GM18517 (cell line): ENCODE measurements around the gene TNFRSF4.
"Not testable (repeated sequence)": the region's sequence is repeated elsewhere in the genome, so short reads cannot be mapped to it uniquely, and the experiment has no call there.

Experiments used
- ATAC-seq: cut with Tn5 transposase; IDR thresholded peaks from one replicate; pipeline ENCODE4 v1.9.1; 2021; ENCODE audit warnings: mild to moderate bottlenecking, moderate library complexity; ENCODE audit not compliant: unreplicated experiment

The TNFRSF4 gene

DNA sequence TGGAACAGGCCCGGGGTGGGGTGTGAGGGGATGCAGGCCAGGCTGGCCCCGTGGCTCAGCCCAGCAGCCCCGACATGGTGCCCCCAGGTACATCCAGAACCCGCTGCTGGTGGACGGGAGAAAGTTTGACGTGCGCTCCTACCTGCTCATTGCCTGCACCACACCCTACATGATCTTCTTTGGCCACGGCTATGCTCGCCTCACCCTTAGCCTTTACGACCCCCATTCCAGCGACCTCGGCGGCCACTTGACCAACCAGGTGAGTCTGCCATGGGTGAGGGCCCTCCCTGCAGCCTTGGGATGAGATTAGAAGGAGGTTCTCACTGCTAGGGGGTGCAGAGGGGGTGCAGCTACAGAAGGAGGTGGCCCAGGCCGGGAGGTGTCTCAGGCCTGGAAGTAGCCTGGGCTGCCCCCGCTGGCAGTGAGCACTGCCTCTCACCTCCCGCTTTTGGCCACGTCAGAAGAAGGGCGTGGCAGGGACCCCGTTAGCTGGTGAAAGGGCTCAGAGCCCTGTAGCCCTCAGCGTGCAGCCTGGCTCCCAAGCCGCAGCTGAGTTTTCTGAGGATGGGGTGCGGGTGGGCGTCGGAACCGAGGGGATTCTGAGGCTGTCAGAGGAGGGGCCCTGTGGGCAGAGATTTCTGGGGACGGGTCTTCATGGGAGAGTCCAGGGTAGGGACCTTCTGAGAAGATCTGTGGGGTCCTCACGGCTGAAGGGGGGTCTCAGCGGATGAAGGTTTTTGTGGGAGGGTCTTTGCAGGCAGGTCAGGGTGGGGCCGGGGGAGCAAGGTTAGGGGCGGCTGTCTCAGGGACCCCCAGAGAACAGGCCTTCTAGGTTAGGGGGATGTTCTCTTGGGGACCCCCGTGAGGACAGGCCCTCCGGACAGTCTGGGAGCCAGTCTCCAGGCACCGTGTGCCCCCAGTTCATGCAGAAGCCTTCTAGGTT is 29.8 kb downstream of the TNFRSF4 start:
- ATAC-seq, result no peak

DNA sequence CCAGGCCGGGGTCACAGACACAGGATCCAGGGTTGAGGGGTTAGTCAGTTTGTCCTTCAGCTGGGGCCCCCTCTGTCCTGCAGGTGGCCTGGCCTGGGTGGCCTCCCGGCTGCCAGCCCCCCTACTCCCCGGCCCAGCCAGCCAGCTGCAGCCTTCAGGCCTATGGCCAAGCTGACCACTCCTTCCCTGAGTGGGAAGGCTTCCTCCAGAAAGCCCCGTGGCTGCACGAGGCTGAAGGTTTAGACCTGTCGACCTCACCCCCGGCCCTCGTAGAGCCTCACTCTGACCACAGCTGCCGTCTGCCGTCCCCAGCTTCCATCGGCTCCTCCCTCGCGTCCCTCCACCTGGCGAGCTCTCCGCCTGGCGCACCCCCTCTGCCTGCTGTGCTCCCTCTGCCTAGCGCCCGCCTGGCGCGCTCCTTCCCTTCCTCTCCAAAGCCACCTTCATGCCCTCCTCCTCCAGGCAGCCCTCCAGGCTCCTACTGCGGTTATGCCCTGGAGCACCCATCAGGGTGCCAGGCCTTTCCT is 30.7 kb downstream of the TNFRSF4 start:
- no peak for ATAC-seq

DNA sequence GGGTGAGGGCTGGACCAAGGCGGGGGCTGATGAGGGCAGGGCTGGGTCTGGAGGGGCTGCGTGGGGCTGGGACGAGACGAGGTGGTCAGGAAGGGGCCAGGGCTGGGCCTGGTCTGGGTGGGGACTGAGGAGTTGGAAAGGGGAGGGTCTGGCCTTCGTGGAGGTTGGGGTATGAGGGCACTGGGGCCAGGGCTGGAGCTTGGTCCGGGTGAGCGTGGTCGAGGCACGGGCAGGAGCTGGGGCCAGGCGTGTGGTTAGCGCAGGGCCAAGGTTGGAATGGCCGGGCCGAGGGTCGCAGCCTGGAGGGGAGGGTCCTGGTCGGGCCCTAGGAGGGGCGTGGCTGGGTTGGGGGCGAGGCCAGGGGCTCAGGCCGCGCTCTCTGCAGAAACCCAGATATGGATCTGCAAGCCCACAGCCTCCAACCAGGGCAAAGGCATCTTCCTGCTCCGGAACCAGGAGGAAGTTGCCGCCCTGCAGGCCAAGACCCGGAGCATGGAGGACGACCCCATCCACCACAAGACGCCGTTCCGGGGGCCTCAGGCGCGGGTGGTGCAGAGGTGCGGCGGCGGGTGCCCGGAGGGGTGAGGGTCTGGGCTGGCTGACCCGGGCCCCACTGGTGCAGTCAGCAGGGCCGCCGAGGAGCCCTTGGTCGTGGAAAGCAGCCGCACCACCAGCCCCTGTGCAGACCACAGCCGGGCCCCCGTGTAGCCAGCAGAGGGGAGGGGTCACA is 31.3 kb downstream of the TNFRSF4 start:
- no peak for ATAC-seq

DNA sequence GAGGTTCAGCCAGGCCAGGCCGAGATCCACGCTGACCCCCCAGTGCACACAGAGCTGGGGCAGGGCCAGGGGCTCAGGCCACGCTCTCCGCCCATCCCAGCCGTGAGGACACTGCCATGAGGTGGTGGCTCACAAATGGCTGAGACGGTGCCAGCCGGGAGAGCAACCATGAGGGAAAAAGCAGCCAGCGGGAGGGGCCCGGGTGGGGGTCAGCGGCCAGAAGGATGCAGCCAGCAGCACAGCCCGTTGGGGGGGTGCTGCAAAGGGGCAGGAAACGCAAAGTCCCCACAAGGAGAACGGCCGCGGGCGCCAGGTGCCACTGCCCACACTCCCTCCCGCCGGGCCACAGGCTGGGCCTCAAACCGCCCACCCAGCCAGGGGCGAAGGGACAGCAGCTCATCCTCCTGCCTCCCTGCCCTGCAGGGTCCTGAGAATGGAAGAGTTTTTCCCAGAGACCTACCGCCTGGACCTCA is 32.0 kb downstream of the TNFRSF4 start:
- ATAC-seq, result no peak

DNA sequence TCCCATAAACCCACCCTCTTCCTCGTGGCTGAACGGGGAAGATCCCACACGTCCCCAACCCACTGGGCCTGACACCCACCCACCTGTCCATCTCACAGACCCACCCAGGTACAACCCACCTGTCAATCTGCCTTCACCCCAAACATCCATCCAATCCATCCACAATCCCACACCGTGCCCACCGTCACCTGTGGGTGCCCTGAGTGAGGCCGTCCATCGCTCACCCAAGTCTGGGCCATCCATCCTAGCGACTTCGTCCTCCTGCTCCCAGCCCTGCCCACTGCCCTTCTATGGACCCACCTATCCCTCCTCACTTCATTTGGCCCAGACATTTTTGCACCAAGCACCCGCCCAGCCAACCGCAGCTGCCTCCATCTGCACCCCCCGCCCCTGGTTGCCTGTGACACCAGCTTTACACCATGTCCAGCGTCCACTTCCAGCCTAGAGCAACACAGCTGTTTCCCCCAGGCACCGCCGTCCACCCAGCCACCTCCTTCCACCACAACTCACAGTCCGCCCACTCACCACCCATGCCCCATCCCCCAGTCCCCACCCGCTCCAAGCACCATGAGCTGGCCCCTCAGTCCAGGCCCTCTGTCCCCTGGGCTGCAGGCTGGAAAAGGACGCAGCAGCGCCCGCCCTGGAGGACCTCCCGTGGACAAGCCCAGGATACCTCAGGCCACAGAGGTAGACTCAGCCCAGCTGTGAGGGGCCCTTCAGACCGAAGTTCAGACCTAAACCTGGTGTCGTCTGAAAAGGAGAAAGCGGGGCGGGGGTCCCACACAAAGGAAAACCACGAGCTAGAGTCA is 32.6 kb downstream of the TNFRSF4 start:
- ATAC-seq, result no peak

DNA sequence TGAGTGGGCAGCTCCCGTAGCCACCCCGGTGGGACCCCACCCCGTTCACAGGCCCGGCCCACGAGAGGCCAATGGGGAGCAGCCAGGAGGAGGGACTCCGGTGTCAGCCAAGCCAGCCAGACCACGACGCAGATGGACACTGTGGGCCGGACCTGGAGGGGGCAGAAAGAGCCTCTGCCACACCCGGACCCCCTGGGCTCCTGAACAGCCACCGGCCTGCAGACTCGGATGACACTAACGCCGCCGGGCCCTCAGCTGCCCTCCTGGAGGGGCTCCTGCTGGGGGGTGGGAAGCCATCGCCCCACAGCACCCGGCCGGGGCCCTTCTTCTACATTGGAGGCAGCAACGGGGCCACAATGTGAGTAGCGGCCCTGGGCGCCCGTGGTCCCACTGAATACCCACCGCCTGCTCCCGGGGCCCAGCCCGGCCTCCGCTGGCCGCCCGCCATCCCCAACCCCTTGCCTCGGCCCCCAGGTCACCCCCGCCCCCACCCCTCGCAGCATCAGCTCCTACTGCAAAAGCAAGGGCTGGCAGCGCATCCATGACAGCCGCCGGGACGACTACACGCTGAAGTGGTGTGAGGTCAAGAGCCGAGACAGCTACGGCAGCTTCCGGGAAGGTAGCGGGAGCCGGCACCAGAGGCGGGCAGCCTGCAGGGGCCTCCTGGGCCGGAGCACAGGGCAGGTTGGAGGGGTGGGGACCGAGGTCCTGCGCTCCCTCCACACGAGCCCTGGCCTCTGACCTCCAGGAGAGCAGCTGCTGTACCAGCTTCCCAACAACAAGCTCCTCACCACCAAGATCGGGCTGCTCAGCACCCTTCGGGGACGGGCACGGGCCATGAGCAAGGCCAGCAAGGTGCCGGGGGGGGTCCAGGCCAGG is 33.7 kb downstream of the TNFRSF4 start:
- no peak for ATAC-seq

DNA sequence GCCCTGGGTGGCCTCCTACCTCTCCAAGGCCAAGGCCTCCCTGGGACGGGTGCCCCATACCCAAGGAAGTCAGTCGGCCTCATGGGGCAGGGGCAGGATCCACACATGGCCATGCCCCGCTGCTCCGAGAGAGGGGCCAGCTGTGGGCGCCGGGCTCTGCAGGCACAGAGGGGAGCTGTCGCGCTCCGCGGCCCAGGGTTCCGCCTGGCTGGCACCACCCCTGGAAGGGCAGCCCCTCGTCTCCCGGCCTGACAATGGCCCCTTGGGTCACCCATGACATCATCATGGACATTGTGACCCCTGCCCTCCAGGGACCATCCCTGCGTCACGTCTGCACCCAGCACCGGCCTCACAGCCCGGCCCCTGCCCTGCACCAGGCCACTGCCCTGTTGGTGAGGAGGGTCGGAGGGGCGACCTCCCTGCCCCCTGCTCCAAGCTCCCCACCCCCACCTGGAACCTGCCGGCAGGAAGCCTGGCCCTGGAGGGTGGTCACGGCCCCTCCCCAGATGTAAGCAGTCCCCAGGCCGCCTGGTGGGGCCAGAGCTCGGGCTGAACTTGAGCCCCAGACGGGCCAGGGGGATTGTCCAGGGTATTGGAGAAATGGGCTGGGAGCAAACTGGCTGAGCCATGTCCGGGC is 34.5 kb downstream of the TNFRSF4 start:
- no peak for ATAC-seq

DNA sequence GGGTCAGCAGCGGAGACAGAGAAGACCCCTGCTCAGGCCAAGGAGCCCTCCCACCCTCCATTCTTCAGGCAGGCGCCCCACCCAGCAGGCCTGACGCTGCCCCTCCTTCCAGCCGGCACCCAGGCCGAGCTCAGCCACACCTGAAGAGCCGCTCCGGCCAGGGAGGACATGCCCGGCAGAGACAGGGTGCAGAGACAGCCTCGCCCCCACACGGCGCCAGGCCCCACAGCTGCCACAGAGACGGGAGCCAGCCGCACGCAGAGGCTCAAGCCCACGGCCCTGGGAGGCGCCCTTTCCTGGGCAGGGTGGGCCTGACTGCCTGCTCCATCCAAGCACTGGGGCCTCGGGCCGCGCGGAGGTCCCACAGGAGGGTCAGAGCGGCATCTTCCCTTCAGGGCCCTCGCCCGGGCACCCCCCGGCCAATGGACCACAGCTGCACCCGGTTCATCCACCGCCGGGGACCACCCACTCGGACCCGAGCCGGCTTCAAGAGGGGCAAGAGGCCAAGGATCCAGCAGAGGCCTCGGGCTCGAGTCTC is 35.1 kb downstream of the TNFRSF4 start:
- no peak for ATAC-seq

DNA sequence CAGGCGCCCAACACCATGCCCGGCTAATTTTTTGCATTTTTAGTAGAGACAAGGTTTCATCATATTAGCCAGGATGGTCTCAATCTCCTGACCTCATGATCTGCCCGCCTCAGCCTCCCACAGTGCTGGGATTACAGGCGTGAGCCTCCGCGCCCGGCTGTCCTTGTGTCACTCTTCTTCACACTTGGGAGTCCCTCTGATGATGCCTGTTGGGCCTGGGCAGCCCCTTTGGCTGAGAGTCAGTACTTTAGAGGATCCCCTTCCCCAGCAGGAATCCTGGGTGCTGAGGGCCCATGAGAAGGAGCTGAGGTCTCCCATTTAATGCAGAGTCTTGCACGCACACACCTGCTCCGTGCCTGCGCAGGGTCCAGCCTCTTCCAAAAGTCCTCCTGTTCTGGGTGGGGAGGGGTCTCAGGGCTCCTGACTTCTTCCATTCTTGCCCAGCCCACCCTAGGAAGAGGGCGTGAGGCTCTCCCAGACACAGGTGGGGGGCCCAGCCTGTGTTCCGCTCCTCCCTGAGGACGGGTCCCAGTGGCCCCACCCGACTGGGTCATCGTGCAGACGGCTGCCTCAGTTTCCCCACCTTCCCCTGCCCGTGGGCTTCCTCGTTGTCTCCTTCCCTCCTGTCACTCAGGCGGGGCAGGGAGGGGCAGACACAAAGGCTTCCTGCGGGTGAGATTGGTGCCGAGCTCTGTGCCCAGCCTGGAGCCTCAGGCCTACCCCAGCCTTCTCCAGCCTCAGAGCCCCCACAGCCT is 36.3 kb downstream of the TNFRSF4 start:
- no peak for ATAC-seq

DNA sequence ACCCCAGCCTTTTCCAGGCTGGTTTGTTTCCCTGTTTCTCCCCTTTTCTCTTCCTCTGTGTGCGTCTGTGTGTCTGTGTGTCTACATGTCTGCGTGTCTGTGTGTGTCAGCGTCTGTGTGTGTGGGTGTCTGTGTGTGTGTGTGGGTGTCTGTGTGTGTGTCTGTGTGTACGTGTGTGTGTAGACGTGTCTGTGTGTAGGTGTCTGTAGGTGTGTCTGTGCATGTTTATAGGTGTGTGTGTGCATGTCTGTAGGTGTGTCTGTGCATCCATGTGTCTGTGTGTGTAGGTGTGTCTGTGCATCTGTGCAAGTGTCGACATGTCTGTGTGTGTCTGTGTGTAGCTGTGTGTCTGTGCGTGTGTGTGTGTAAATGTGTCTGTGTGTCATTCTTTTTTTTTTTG is 37.0 kb downstream of the TNFRSF4 start:
- no peak for ATAC-seq

DNA sequence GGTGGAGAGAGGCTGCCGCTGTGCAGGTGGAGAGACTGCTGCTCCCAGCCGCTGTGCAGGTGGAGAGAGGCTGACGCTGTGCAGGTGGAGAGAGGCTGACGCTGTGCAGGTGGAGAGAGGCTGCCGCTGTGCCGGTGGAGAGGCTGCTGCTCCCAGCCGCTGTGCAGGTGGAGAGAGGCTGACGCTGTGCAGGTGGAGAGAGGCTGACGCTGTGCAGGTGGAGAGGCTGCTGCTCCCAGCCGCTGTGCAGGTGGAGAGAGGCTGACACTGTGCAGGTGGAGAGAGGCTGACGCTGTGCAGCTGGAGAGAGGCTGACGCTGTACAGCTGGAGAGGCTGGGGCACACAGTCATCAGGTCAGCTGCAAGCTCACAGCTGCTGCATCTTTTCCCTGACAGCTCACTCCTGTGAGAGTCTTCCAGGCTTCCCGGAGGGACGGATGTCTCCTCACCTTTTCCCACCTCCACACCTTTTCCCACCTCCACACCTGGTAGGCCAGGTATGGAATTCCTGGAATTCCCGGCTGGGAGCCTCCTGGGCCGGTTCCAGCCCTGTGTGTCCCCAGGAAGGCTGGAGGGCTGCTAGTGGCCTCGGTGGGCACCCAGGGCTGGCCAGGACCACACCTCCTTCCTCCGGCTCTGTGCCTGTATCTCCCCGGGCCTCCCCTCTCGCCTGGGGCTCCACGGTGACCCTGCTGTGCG is 37.7 kb downstream of the TNFRSF4 start:
- ATAC-seq, result not testable (repeated sequence)

DNA sequence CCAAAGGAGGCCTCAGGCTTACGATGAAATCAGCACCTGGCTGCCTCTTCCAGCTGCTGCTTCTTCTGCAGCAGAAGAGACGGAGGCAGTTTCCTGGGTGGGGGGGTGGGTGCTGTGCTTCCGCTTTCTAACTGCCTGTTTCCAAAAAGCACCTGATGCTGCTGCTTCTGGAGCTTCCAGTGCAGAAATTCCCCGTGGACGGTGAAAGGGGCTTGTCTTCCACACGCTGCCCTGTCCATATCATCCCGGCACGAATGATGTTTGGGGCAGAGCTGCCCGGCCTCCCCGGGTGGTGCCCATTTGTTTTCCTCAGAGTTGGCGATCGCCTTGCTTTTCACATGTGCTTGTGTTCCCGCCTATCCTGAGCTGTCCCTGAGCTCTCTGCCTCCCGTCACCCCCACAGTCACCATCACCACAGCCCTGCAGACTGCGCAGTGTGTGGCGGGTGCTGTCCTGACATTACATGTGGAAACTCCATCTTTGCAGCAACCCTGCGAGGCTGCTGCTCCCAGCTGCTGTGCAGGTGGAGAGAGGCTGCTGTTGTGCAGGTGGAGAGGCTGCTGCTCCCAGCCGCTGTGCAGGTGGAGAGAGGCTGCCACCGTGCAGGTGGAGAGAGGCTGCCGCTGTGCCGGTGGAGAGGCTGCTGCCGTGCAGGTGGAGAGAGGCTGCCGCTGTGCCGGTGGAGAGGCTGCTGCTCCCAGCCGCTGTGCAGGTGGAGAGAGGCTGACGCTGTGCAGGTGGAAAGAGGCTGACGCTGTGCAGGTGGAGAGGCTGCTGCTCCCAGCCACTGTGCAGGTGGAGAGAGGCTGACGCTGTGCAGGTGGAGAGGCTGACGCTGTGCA is 38.5 kb downstream of the TNFRSF4 start:
- no peak for ATAC-seq

DNA sequence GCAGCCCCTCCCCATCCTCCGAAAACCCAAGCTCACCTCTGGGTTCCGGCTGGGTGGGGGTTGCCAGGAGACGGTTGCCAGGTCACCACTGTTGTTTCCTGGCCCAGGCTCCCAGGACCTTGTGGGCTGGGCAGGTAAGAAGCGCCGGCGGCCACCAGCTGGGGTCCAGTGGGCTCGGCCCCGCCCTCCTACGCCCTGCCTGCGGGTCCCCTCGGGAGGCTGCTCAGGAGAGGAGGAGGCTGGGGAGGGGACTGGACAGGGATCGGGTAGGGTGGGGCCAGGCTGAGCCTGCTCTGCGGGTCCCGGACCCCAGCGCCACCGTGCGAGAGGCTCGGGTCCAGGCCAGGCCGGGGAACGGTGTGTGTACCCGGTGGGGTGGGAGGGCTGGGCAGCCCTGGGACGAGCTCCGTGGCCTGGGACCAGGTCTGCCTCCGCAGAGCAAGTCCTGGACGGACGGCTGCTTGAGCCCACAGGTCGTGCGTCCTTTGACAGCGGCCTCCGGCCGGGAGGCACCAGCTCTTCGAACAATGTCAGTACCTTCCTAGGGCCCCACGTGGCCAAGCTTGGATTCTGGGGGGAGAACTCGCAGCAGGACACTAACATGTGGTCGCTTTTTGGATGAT is 40.0 kb downstream of the TNFRSF4 start, which contains the start of gene TTLL10:
Gene TTLL10, plus strand, starts transcription at position 88 of the 623 bp plus-strand sequence. CDS start 5,336 bp downstream, outside the sequence.
- no peak for ATAC-seq

DNA sequence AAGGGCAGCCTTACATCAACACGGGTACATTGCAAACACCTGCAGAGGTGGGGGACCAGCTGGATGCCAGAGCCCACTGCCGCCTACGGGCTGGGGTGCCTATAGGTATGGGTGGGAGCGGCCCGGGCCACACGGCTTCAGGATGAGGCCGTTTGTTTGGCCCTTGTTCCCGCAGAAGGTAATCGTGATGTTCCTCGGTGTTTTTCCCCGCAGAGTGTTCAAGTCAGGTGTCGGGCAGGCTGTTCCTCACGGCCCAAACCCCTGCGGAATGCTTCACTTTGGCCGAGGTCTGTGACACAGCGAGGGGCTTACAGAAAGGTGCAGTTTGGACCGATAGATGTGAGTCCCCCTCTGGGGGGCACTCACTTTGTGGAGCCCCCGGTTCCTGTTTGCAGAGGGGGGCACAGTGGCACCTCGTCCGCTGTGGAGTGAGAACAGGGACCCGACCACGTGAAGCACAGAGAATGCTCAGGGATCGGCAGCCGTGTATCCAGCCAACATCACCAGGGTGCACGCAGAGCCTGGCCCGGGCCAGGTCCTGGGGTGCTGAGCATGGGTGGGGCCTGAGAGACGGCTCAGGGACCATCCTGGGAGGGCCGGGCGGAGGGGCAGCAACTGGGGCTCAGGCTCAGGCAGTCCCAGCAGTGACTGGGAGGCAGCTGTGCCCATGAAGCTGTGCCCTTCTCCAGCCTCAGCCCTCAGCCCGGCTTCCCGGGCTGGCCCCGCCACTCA is 40.7 kb downstream of the TNFRSF4 start:
- ATAC-seq, result no peak

DNA sequence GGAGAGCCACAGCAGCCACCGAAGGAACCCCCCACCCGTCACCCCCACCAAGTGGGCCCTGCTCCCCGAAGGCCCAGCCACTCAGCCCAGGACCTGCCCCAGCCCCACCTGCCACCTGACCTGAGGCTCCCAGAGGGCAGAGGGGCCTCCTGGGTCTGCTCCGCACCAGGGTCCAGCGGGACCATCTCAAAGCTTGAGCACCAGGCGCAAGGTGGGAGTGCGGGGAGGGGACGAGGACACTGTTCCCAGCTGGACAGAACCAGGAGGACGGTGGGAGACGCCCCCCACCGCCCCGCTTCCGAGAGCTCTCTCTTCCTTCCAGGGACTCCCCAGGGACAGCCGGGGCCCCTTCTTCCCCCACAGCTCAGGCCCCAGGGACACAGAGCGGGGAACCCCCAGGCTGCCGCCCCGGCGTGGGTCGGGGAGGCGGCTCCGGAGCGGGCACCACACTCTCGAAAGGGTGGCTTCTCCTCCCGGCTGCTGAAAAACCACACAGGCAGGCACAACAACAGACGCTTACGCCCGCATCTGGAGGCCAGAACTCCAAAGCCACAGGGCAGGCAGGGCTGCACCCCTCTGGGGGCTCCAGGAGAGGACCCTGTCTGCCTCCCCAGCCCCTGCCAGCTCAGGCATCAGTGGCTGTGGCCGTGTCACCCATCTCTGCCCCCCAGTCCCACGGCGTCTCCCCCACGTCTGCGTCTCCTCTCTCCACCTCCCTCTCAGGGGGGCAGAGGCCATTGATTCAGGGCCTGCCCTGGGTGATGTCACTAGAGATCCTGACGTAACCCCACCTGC is 42.2 kb downstream of the TNFRSF4 start:
- no peak for ATAC-seq
